ENCODE data around the gene GIGYF1.

The GIGYF1 gene

DNA sequence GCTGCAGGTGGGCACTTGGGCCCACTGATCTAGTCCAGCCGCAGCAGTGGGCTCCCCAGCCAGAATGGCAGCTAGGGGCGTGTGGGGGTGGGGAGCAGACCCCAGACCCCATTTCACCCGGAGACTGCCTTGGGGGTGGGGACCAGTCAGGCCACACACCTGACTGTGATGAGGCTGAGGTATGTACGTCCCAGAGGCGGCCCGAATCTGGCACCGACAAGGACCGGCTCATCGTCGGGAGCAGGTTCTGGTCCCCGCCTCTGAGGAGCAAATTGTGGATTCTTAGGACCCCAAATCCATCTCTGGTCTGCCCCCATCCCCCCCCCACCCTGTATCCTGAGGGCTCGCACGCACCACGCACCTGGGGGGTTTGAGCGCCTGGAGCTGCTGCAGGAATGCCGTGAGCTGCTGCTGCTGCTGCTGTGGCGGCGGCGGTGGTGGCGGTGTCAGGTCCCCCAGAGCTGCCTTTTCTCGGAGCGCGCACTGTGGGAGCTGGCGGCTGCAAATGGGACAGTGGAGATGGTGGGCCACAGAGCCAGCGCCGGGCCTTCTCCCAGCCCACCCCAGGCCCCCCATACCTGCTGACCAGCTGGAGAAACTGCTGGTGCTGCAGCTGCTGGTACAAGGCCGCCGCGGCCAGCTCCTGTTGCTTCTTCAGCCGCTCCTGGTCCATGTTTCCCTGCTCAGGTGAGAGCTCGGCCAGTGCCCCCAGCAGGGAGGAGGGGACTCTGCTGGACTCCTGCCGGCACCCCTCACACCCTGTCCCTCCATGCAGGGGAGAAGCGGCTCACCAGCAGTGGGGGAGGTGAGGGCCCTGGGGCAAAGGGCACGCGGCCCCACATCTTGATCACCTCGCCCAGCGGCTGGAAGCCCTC lies 10.2 kb downstream of the GIGYF1 start:
- no peak for DNase-seq

DNA sequence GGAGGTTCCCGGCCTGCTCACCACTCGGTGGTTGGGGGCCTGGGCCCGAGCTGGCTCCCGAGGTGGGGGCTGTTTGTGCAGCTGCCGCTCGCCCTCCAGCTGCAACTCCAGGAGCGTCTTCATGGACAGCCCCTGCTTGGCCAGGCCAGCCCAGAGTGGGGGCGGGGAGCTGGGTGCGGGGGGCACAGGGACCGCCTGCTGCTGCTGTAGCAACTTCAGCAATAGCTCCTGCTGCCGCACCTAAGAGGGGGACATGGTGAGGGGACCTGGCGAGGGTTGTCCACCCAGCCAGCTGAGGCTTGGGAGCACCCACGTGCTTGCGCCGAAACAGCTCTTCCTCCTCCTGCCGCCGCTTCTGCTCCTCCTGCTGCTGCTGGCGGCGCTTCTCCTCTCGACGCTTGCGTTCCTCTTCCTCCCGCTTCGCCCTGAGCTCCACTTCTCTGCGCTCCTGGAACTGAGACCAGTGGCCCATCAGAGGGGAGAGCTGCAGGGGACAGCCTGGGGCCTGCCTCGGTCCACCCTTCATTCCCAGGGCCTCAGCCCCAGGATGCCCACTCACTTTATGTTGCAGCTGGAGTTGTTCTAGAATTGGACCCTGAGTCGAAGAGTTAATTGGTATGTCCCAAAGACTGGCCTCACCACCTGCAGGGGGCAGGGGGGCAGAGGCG lies 10.9 kb downstream of the GIGYF1 start:
- DNase-seq: no peak

DNA sequence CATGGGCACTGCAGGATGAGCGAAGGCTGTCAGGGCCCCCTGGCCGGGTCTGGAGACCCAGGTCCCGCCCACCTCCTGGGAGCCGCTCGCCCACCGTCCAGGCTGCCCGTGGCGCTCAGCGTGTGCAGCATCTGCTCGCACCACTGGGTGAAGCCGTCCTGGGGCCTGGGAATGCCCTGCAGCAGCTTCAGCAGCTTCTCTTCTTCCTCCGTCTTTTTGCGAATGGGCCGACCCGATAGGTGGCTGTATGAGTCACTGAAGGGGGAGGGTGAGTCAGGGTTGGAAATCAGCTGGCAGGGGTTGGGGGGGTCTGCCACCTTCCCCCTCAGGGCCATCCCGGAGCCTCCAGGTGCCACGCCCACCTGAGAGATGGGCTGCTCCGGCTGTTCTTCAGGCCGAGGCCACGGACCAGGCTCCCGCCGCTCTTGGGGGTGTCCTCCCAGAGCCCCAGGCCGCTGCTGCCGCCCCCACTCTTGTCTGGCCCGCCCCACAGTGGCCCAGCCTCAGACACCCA lies 11.8 kb downstream of the GIGYF1 start:
- DNase-seq: no peak

DNA sequence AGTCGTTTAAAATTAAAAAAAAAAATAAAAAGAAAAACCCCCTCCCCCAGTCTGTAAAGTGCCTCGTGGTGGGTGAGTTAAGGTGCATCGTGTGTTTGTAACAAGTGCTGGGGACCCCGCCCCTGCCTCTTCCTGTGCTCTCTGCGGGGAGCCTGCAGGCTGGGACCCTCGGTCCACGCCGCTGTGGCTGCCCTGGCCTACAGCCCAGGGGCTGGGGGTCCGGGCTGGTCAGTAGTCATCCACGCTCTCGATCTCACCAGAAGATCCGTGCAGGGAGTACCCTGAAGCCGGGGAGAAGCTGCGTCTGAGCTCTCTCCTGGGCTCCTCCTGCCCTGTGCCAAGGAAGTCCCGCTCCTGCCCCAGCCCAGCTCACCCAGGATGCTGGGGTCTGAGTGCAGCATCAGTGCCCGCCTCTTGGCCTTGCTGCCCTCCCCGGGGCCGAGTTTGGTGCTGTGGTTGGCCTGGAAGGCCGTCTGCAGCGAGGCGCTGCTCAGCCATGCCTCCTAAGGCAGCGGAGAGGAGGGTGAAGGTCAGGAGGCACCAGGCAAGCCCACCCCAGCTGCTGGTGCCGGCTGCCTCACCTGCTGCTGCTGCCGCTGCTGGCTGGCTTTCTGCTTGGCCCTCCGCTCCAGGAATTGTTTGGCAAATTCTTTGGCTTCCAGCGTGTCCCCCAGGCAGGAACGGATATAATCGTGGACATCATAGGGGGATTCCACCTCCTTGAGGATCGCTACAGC lies 12.4 kb downstream of the GIGYF1 start:
- no peak for DNase-seq

DNA sequence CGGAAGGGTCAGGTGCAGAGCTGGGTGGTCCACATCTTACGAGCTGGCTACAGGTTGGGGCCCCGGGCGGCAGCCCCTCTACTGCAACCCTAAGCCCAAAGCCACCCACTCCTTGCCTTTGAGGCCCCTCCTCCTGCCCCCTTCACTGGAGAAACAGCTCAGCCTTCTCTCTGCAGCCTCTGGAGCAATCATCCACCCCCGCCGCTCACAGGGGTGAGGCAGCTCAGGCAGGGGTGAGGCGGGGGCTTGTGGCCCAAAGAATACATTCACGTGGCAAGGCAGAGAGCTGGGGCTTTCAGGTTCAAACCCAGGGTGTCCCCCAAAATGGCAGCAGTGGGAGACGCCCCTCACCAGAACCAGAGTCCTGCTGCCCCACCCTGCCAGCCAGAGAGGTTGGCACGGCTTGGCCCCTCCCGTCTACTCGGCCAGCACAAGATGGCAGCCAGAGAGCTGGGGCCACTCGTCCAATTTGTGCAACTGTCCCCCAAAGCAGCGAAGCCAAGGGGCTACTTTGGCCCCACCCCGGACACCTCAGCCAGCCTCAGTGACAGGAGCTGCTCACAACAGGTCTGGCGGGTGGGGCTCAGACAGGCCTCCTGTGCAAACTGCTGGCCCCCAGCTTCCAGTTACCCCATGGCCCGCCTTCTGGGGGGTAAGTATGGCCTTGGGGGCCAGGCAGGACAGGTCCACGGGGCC lies 13.3 kb downstream of the GIGYF1 start:
- DNase-seq: no peak

DNA sequence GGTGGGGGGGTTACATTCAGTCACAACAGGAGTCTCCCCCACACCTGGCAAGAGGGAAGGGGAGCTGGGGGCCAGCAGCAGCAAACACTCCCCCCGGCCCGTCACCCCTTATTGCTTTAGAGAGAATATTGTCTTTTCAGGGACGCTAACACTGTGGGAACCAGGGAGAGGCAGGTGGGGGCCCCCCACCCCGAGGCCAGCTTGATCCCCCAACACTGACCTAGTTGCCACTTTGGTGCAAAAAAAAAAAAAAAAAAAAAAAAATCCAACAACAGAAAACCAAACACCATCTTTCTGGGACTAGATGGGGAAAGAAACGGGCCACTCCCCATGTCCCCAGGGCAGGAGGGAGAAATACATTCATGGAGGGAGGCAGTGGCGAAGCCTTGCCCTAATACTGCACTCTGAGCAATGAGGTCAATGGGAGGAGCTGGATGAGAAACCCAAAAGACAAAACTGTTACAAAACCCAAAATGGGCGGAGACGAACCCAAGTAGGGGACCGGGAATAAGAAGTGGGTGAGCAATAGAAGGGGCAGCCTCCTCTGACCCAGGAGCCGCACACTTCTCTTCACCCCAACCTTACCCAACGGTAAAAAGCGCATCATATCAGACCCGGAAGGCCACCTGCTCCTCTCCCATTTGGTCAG lies 14.0 kb downstream of the GIGYF1 start:
- DNase-seq: no peak

DNA sequence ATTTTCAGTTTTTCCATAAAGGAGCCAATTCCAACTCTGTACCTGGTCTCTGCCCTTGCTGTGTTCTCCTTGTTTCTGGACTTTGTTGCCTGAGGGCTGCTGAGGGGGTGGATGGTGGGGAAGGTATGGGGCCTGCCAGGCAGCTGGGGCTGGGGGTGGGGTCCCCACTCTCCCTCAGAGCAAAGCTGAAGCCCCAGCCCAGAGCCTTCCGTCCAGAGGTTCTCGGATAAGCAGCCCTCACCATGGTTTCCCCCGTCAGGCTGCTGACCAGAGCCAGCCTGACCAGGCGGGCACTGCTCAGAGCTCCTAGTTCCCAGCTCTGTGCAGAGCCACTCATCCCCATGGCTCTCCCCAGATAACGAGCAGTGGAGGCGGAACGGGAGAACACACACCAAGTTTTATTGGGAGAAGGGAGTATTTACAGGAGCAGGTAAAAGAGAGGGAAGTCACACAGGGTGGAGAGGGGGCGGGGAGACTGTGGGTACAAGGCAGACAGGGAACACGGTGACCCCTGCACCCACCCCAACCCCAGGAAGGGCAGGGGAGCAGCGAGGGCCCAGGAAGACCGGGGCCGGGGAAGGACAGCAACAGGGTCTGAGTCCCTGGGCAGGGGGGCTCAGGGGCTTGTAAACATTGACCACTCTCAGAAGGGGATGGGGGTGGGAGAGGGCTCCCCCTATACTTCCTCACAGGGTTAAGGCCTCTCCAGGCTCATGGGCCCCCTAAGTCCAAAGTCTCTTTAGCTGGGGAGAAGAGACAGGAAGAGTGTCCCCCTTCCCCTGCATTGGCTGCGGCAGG lies 14.7 kb downstream of the GIGYF1 start:
- DNase-seq: no peak

DNA sequence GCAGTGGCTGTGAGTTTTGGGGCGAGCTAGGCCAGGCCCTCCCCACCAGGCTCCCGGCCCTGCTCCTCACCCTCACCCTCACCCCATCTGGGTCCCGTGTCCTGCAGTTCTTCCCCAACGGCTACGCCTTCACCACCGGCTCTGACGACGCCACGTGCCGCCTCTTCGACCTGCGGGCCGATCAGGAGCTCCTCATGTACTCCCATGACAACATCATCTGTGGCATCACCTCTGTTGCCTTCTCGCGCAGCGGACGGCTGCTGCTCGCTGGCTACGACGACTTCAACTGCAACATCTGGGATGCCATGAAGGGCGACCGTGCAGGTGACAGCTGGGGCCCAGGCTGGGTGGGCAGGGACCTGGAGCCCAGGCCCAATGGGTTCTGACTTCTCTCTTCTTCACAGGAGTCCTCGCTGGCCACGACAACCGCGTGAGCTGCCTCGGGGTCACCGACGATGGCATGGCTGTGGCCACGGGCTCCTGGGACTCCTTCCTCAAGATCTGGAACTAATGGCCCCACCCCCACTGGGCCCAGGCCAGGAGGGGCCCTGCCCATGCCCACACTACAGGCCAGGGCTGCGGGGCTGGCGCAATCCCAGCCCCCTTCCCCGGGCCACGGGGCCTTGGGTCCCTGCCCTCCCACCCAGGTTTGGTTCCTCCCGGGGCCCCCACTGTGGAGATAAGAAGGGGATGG lies 15.6 kb downstream of the GIGYF1 start:
- no peak for DNase-seq

DNA sequence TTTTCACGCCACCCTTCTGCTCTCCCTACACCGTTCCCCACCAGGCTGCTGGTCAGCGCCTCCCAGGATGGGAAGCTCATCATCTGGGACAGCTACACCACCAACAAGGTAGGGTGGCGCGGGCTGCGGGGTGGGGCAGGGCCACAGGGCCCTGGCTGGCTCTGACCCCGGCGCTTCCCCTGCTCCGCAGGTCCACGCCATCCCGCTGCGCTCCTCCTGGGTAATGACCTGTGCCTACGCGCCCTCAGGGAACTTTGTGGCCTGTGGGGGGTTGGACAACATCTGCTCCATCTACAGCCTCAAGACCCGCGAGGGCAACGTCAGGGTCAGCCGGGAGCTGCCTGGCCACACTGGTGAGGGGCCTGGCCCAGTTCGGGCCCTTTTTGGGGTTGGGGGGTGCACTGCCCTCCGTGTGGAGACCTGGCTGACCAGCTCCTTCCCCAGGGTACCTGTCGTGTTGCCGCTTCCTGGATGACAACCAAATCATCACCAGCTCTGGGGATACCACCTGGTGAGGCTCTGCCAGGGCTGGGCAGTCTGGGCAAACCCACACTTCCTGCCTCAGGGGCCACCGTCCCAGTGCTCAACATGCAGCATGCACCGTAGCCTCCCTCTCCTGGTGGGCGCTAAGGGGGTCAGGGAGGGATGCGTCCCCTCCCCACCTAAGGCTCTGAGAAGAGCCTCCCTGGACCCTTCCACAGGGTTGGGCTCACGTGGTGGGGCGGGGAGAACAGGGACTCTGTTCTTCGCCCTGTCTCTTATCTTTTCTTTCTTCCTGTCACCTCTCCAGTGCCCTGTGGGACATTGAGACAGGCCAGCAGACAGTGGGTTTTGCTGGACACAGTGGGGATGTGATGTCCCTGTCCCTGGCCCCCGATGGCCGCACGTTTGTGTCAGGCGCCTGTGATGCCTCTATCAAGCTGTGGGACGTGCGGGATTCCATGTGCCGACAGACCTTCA lies 16.5 kb downstream of the GIGYF1 start:
- no peak for DNase-seq

DNA sequence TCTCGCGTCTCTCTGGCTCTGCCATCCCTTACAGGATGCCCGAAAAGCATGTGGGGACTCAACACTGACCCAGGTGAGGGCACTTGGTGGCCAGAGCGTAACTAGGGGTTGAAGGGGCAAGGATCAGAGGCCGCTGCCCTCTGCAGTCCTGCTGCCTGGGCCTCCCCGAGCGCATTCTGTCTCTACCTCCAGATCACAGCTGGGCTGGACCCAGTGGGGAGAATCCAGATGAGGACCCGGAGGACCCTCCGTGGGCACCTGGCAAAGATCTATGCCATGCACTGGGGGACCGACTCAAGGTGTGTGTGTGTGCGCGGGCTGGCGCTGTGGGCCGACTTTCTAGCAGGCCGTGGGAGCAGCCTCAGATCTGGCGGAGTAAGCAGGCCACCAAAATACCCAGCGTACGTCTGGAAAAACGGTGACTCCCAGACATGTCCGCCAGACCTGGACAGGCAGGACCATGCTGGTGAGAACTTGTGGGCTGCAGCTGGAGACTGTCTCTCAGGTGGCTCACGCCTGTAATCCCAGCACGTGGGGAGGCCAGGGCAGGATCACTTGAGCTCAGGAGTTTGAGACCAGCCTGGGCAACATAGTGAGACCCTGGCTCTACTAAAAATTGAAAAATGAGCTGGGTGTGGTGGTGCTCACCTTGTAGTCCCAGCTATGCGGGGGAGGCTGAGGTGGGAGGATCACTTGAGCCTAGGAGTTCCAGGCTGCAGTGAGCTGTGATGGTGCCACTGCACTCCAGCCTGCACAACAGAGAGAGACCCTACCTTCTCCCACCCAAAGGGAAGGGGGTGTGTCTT lies 17.3 kb downstream of the GIGYF1 start:
- no peak for DNase-seq

DNA sequence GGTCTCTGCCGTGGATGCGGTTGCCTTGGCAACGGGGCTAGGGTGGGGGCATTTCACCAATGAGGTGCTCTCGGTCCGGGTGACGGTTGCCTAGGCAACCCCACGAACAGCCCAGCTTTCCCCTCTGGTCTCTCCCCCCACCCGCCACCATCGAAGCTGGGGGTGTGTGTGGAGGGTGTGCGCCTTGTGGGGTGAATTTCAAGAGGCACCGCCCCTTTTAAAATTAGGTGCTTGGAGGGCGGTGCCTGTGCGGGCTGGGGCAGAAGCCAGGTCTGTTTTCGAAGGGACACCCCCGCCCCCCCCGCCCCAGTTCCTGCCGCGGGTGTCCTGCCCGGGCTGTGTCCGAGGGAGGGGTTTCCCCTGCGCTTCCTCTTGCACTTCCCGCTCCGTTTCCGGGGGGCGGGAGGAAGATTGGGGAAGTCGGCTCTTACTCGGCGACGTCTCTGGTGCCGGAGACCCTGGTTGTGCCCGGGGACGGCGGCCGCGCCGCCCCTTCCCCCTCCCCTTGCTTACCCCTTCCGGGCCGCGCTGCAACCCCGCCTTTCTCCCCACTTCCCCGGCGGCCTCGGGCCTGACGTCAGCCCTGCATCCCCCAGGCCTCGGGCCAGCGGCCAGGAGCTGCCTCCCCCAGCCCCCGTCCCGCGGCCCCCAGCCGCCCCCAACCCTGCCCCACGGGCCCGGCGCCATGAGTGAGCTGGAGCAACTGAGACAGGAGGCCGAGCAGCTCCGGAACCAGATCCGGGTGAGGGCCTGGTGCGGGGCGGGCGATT lies 18.3 kb downstream of the GIGYF1 start:
- DNase-seq: peak; percentile 39

DNA sequence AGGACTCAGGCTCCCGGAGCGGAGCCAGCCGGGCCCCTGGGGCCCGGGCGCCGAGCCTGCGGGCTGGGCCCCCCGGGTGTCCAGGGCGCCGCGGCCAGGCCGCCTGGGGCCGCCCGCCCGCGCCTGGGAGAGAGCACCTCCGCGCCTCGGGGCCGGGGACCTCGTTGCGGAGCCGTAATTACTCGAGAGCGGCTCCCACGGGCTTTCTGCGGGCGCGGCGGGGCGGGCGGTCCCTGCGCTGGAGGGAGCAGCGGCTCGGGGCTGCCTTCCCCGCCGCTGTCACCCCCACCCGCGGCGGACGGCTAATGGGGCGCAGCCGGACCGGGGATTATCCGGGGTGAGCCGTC lies 19.0 kb downstream of the GIGYF1 start:
- DNase-seq: no peak

DNA sequence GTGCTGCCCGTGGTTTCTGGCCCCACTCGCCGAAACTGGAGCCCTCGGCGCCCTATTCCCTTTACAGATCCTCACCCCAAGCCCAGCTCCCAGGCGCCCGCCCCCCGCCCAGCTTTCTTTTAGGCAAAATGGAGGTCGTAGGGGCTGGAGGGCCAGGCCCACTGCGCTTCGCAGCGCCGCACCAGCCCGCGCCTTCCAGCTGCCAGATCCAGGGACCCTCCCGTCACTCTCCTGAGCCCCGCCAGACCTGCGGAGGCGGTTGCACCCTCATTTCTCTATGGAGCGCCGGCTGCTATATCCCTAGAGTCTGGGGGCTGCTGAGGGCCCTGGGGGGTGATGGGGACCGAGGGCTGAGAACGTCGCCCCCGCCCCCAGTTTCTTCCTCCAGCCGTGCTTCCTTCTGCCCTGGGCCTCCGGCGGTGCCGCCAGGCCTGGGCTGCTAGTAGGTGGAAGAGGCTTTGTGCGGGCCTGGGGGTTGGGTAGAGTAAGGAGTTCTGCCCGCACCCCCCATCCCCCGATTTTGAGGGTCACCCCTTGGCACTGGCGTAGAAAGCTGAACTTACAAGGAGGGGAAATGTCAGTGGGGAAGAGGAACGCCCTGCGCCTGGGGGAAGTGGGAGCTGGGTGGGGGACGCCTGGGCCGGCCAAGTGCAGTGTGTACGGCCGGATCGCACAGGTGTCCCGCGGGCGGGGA lies 19.5 kb downstream of the GIGYF1 start:
- no peak for DNase-seq

DNA sequence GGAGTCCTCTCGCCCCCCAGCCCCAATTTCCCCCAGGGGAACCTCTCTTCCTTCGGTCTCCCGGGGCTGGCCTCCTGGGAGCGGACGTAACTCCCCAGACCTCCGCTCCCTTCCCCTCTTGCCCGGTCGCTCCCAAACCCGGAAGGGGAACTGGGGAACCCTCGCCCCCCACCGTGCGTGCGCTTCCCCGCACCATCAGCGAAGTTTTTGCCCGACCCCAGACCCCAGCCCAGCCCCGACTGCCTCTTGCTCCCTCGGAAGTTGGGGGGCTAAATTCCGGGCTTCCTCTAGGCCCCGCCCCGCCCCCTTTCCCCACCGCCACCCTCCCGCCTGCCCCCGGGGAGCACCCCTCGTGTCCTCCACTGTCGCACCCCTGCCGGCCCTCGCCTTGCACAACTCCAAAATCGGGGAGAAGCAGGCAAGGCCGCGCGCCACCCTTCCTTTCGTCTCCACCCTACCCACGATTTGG lies 20.1 kb downstream of the GIGYF1 start:
- no peak for DNase-seq

DNA sequence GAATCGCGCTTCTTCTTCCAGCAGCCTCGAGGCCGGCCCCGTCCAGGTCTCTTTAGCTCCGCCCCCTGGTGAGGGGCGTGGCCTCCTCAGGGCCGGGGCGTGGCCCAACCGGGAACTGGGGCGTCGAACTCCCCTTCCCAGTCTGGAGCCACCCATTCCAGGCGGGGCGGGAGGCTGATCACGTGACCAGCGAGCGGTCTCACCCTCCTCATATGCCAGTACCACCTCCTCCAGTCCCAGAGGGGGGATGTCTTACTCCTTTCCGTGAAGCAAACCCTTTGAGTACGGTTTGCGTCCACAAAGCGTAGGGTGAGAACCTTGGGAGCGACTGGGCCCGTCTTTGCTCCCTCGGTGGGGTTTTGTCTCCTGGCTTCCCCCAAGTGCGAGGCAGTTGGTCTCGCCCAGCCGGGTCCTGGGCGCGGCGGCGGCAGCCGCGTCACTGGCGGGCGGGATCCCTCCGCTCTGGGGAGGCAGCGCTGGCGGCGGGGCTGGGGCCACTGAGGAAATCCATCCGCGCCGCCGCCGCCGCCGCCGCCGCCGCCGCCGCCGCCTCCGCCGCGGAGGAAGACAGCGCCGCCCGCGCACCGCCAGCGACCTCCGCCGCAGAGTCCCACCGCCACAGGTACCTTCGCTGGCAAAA lies 20.6 kb downstream of the GIGYF1 start, which contains the start of gene GNB2:
GNB2 (plus strand) TSS at position 439 of the 640 bp plus-strand sequence. CDS start 2,526 bp downstream, outside the sequence.
- peak; percentile 79 for DNase-seq

Measured in SIG-M5 (cell line).